GM18951 (cell line): Measurements from ENCODE around the gene CERT1.

Source experiments
- POLR2A ChIP-seq: IDR thresholded peaks from 4 replicates; pipeline ENCODE4 v1.6.1; 2011; ENCODE audit warnings: mild to moderate bottlenecking; ENCODE audit not compliant: insufficient read length, insufficient read depth; ENCODE audit errors: extremely low read depth
- in situ Hi-C: fragments of 300-500 bp; cut with MboI; formaldehyde crosslinking; loops from one replicate; pipeline ENCODE4 v1.12.0; 2022; ENCODE audit warnings: low sequenced_read_pairs, mixed read lengths, inconsistent platforms; ENCODE audit not compliant: unreplicated experiment

The CERT1 gene

GRCh38 chr5:75362474-75362975, 148.9 kb downstream of the CERT1 start:
- in situ Hi-C loops = loop anchor here (10.0 kb wide), 1 partner anchor 312 kb away; no protein-coding TSS in a partner anchor
- no peak for TF ChIP-seq POLR2A

GRCh38 chr5:75361310-75361709, 150.1 kb downstream of the CERT1 start:
- no peak for TF ChIP-seq POLR2A
- in situ Hi-C loops = loop anchor here (10.0 kb wide), 1 partner anchor 313 kb away; no protein-coding TSS in a partner anchor

GRCh38 chr5:75358117-75358516, 153.3 kb downstream of the CERT1 start:
- no peak for TF ChIP-seq POLR2A
- in situ Hi-C loops = no loop called here

DNA sequence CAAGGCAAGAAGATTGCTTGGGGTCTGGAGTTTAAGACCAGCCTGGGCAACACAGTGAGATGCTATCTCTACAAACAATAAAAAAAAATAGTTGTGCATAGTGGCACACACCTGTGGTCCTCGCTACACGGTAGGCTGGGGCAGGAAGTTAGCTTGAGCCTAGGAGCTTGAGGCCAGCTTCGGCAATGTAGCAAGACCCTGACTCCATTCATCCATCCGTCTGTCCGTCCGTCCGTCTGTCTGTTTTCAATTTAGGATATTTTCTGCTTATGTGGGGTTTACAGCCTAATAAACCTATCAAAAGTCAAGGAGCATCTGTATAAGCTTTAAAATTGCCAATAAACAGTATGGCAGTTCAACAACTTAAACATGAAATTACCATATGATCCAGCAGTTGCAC, 154.7 kb downstream of the CERT1 start:
- in situ Hi-C loops = no loop called here
- no peak for TF ChIP-seq POLR2A

GRCh38 chr5:75355236-75355635, 156.2 kb downstream of the CERT1 start:
- in situ Hi-C loops = no loop called here
- TF ChIP-seq POLR2A = no peak

DNA sequence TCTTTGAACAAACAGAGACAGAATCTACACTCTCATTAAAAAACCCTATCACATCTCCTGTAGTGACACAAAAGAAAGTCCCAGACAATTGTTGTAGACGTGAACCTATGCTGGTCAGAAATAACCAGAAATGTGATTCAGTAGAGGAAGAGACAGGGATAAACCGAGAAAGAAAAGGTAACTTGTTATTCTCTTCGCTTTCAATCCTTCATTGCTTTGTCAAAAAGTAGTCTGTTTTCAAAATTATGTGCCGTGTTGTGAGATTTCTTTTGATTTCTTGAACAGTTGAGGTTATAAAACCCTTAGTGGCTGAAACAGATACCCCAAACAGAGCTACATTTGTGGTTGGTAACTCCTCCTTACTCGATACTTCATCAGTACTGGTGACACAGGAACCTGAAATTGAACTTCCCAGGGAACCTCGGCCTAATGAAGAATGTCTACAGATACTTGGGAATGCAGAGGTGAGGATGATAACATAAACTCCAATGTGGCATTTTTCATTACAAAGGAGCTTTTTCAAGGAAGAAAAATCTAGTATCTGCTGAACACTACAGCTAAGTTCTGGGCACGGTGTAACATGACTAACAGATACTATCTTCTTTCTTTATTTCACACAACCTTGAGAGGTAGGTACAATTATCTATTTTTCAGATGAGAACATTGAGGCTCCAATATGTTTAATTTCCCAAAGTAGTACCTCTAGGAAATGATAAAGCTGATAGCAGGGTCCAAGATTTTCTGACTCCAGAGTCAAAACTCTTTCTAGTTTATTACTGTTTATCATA, 160.1 kb downstream of the CERT1 start:
- in situ Hi-C loops = no loop called here
- no peak for TF ChIP-seq POLR2A

DNA sequence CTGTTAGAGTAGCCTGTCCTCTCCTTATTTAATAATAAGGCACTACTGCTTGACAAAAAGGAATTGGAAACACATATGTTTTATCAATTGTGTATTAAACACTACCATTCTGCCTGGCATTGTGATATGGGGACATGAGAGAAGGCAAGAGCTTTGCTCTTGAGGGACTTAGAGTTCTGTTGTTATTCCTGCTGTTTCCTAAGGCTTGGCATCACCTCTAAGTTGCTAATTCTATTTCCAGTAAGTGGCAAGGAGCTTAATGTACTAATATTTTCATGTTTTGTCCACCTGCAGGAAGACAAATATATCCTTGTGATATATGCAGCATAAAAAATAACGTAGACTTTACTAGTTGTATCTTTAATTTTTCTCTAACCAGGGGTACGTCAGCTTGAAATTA, 161.8 kb downstream of the CERT1 start:
- TF ChIP-seq POLR2A = no peak
- in situ Hi-C loops = no loop called here

DNA sequence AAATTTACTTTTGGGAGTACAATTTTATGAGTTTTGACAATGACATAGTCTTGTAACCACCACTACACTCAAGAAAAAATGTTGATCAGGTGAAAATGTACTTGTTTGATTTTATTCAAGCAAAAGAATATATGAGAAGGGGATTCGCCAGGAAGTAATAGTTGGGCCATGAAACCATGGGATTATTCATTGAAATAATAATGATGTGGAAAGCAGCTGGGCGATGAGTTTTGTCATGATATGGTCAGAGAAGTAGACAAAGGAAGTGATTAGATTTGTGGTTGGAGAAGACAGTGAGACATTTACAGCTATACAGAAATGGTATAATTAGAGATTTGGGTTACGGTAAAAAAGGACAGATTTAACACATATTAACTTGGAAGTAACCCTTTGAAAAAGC, 163.2 kb downstream of the CERT1 start:
- in situ Hi-C loops = no loop called here
- no peak for TF ChIP-seq POLR2A

- no peak for TF ChIP-seq POLR2A
- in situ Hi-C loops = no loop called here
Observed at GRCh38 chr5:75342836-75343235, 168.6 kb downstream of the CERT1 start.

- in situ Hi-C loops = no loop called here
- no peak for TF ChIP-seq POLR2A
Observed at GRCh38 chr5:75341934-75342333, 169.5 kb downstream of the CERT1 start.

DNA sequence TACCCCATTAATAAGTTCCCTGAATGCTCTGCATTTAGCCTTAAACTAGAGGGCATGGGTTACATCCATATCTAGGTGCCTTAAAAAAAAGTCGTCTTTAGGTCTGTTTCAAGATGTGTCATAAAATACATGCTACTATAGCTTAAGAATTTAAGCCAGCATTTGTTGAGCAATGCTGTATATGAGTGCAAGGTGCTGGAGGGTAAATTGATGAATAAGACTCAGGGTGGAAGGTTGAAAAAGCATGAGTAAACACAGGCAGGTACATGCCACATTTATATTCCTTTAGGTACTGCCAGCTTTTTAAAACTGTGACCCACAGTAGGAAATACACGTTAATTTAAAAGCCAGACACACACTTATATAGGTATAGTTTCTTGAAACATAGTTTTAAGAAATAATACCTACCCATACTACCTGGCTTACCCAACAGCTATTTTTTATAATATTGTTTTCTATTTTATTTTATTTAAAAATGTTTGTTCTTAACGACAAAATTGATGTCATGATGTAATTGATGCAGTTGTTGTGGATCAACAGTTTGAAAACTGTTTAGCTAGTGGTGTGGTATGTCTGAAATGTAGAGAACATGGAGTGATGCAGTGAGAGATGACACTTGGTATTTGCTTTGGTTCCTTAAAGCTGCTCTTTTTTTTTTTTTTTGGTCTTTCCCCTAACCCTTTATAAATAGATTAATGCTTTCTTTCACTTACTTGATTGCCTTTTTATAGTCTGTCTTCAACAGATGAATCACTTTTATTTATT, 170.5 kb downstream of the CERT1 start:
- in situ Hi-C loops = no loop called here
- no peak for TF ChIP-seq POLR2A

DNA sequence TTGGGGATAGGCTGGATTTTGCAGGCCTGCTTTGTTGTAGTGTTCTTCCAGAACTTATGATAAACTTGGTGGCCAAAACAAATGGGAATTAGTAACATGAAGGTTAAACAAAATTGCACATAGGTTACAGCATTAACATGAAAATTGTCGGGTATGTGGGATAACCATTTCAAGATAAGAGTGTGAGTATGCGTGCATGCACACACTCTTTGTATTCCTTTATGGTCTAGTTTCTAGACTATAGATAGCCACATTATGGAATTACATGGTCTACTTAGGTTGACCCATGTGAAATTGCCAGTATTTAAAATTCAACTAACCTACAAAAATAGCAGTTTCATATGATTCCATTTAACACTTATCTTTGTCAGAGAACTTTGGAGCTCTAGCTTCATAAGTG, 173.0 kb downstream of the CERT1 start:
- in situ Hi-C loops = no loop called here
- no peak for TF ChIP-seq POLR2A

DNA sequence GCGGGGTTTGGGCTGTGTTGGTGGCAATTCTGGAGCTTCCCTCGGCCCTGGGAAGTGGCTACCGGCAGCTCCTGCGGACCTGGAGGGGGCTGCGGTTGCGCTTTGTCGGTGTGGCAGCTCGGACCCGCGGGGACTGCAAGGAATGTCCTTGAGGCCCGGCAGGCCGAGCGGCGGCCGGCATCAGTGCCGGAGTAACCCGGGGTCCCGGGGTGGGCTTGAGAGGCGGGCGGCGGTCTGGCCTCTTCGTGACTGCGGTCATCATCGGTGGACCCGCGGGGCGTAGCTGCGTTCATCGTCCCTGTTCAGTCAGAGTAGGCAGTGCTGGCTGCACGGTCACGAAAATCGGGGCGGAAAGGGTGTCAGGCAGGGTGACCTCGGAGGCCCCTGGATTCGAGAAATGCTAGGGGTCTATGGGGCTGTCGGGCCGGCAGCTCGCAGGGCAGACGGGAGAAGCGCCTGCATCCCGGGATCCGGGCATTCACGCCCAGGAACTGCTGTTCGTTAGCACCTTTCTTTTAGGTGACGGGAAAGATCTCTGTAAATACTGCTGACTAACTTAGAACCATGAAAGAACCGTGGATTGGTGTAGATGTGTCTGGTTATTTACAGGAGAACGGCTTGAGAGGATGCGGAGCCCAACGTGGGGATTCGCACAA, 173.9 kb downstream of the CERT1 start:
- no peak for TF ChIP-seq POLR2A
- in situ Hi-C loops = no loop called here
